ENCODE data around the gene RIOX2.

RIOX2 gene

DNA sequence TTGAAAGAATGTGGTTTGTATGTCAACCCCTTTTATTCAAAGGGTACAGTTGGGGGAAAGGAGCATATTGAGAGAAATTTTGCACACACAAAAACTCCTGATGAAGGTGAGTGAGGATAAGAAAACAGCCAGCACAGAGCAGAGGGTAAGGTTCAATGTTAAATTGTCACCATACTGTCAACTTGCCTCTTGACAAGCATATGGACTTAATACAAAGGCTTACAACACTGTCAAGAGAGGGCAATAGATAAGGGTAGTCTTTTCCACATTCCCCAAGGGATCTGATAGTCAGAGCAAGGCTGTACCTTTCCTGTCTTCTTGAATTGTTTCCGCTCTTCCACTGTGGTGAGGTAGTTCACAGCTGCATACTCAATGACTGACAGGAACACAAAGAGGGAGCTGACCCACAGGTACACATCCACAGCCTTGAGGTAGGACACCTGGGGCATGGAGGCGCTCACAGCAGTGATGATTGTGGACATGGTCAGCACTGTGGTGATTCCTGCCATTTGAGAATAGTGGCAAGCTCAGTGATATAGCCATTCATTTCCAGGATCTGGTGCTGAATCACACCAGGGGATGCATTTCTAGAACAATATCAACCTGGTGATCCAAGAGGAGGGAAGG, 20.4 kb upstream of the RIOX2 start:
- TF ChIP-seq FOXP2 (optimal IDR thresholded peaks at IDR 0.05; ENCODE audit: borderline replicate concordance, extremely low read depth, extremely low read length, insufficient read depth) (no peak), SIN3A (IDR thresholded peaks at IDR 0.05; ENCODE audit: borderline replicate concordance, insufficient read depth, low read length) (no peak), POLR2AphosphoS5 (IDR thresholded peaks at IDR 0.05; ENCODE audit: low read depth, low read length) (no peak), TAF1 (IDR thresholded peaks at IDR 0.05; ENCODE audit: borderline replicate concordance, insufficient read depth, low read length) (no peak)

DNA sequence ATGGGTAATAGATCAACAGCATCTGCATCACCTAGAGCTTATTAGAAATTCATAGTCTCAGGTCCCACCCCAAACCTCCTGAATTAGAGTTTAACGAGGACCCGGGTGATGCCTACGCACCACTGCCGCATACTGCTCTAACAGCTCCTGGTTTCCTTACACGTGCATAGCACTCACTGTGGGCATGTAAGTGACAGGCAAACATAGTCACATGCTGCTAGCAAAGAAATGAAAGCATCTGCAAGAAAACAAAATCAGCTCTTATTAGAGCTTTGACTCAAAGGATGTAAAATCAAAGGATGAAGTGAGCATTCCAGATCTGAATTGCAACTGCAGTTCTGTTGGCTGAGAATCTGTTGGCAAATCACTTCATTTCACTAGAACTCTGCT, 19.1 kb upstream of the RIOX2 start:
- no peak for TF ChIP-seq REST (IDR thresholded peaks at IDR 0.05; ENCODE audit: insufficient read depth in 1 of 2, low read depth in 2 of 2, low read length in 2 of 2)
- no peak for TF ChIP-seq FOXP2 (optimal IDR thresholded peaks at IDR 0.05; ENCODE audit: borderline replicate concordance, extremely low read depth, extremely low read length, insufficient read depth)

- TF ChIP-seq FOXP2 (optimal IDR thresholded peaks at IDR 0.05; ENCODE audit: borderline replicate concordance, extremely low read depth, extremely low read length, insufficient read depth), result no peak
These were observed 18.5 kb upstream of the RIOX2 start for GRCh38 chr3:97990624-97991292.

DNA sequence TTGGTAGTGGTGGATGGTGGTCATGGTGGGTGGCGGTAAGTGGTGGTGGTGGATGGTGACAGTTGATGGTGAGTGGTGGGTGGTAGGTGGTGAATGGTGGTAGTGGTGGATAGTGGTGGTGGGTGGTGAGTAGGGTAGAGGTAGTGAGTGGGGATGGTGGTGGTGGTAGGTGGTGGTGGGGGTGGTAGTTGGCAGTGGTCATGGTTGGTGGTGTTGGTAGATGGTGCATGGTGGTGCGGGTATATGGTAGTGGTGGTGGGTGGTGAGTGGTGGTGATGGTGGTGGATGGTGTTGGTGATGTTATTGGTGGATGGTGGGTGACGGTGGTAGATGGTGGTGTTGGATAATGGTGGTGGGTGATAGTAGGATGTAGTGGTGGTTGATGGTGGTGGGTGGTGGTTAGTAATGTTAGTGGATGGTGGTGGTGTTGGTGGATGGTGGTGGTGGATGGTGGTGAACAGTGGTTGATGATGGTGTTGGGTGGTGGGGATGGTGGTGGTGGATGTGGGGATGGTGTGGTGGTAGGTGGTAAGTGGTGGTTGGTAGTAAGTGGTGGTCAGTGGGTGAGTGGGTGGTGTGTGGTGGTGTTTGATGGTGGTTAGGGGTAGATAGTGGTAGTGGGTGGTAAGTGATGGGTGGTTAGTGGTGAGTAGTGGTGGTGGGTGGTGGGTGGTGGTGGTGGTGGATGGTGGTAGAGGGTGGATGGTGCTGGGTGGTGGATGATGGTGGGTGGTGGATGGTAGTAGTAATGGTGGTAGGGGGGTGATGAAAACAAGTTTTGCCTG, 16.7 kb upstream of the RIOX2 start:
- TF ChIP-seq TAF1 (IDR thresholded peaks at IDR 0.05; ENCODE audit: borderline replicate concordance, insufficient read depth, low read length), result no peak
- TF ChIP-seq POLR2AphosphoS5 (IDR thresholded peaks at IDR 0.05; ENCODE audit: low read depth, low read length), result no peak
- TF ChIP-seq FOXP2 (optimal IDR thresholded peaks at IDR 0.05; ENCODE audit: borderline replicate concordance, extremely low read depth, extremely low read length, insufficient read depth), result no peak
- no peak for TF ChIP-seq REST (IDR thresholded peaks at IDR 0.05; ENCODE audit: insufficient read depth in 1 of 2, low read depth in 2 of 2, low read length in 2 of 2)
- TF ChIP-seq SIN3A (IDR thresholded peaks at IDR 0.05; ENCODE audit: borderline replicate concordance, insufficient read depth, low read length), result no peak

- TF ChIP-seq SIN3A (IDR thresholded peaks at IDR 0.05; ENCODE audit: borderline replicate concordance, insufficient read depth, low read length), result no peak
- no peak for TF ChIP-seq POLR2AphosphoS5 (IDR thresholded peaks at IDR 0.05; ENCODE audit: low read depth, low read length)
- no peak for TF ChIP-seq TAF1 (IDR thresholded peaks at IDR 0.05; ENCODE audit: borderline replicate concordance, insufficient read depth, low read length)
- no peak for TF ChIP-seq REST (IDR thresholded peaks at IDR 0.05; ENCODE audit: insufficient read depth in 1 of 2, low read depth in 2 of 2, low read length in 2 of 2)
- TF ChIP-seq FOXP2 (optimal IDR thresholded peaks at IDR 0.05; ENCODE audit: borderline replicate concordance, extremely low read depth, extremely low read length, insufficient read depth), result no peak
These were observed 15.1 kb upstream of the RIOX2 start for GRCh38 chr3:97987306-97987705.

DNA sequence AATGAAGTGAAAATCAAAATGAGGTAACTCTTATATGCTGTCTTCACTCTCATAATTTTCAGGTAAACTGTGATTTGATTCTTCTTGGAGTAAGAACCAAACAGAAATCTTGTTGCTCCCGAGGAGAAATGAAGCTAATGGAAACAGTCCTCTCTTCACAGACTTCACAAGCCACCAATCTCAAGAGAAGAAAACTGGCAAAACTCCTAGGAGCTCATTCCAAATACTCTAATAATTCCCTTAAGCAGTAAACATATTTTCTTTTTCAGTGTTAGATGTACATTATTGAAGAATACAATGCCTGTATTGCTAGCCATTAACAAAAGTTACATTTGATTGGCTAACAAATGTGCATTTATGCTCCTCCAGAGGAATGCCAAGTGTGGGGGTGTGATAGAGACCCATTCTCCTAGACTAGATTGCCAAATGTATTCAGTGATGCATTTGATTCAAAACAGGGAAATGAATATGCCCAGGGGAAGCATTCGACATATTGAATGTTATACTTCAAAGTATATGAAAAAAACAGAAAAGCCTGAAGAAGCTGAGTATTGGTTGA, 11.8 kb upstream of the RIOX2 start:
- TF ChIP-seq TAF1 (IDR thresholded peaks at IDR 0.05; ENCODE audit: borderline replicate concordance, insufficient read depth, low read length) (no peak), SIN3A (IDR thresholded peaks at IDR 0.05; ENCODE audit: borderline replicate concordance, insufficient read depth, low read length) (no peak), FOXP2 (optimal IDR thresholded peaks at IDR 0.05; ENCODE audit: borderline replicate concordance, extremely low read depth, extremely low read length, insufficient read depth) (no peak), REST (IDR thresholded peaks at IDR 0.05; ENCODE audit: insufficient read depth in 1 of 2, low read depth in 2 of 2, low read length in 2 of 2) (no peak), POLR2AphosphoS5 (IDR thresholded peaks at IDR 0.05; ENCODE audit: low read depth, low read length) (no peak)

Measured in PFSK-1 (cell line).